Measurements from ENCODE around the gene NDUFV1.
"Not testable (repeated sequence)": the region's sequence is repeated elsewhere in the genome, so short reads cannot be mapped to it uniquely, and the experiment has no call there.

Gene NDUFV1

DNA sequence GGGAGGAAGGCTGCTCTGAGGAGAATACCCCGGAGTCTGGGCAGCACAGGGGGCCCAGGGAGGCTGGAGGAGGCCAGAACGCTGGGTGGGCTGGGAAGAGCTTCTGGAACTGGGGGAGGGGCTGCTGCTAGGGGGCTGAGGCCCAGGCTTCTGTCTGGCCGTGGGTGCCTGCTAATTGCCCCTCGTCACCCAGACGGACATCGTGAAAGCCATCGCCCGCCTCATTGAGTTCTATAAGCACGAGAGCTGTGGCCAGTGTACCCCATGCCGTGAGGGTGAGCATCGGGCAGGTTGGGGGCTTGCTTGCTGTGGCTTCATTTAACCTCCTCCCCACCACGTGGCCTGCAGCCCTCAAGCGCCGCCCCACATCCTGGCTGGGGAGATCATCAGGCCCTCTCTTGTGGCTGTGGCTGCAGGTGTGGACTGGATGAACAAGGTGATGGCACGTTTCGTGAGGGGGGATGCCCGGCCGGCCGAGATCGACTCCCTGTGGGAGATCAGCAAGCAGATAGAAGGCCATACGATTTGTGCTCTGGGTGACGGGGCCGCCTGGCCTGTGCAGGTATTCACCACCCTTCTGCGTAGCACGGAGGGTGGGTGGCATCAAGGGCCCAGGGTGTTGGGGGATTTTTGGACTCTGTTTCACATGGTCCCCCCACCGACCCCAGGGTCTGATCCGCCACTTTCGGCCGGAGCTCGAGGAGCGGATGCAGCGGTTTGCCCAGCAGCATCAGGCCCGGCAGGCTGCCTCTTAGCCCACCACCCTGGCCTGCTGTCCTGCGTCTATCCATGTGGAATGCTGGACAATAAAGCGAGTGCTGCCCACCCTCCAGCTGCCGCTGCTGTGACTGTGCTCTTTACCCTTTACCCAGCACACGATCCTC, 5.2 kb downstream of the NDUFV1 start:
- no peak for DNase-seq

GRCh38 chr11:67612751-67613150, 6.0 kb downstream of the NDUFV1 start:
- no peak for DNase-seq

DNA sequence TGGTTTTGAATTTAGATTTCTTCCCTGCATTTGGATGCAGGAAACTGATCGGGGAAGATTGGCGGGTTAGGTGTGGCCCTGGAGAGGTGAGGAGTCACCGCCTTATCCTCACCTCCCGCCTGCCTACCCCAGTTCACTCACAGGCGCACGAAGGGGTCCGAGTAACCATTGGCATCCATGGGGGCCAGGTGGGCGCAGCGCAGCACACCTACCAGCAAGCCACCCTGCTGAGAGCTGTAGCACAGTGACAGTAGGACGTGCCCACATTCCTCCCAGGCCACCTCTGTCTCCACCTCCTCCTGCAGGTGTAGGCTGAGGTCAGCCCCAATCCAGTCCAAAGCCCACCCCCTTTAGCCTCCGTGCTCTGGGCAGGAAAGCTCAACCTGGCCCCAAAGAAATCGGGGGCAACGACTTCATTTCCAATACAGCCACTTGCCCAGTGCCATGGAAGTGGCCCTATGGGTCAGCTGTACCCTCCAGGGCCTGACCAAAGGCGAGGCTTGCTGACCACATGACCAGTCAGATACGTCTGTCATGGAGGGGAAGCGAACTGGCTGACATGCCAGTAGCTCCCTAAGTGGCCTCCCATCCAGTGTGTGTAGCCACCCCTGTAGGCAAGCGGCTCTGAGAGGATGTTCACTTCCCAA, 6.7 kb downstream of the NDUFV1 start:
- no peak for DNase-seq

DNA sequence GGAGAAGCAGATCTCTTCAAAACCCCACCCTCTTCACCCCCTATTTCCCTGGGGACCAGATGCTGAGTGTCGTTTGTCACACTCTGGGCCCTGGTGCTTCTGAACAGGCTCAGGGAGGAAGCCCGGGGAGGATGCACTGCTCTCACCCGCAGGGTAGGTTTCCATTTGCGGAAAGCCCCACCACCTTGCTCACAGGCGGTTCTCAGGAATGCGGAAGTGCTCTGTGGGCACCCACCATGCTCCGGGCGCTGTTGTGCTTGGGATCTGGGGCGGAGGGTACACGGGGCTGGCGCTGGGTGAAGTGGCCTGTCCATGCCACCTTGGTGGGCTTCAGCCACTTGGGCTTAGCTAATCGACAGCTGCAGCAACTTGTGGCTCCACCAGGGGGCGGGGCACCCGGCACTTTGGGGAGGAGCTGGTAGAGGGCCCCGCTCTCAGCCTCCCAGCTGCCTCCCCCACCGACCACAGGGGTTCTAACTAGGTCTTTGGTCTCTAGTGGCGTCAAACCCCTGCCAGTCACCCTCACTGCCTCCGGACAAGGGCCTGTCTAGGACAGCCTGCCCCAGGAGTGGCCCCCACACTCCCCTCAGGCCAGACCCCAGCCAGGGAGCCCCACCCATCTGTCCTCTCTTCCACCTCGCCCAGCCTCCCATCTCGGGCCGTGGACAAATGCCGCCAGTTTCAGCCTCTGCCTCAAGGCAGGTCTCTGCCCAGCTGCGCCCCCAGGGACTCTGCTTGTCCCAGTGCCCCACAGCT, 7.4 kb downstream of the NDUFV1 start:
- no peak for DNase-seq

DNA sequence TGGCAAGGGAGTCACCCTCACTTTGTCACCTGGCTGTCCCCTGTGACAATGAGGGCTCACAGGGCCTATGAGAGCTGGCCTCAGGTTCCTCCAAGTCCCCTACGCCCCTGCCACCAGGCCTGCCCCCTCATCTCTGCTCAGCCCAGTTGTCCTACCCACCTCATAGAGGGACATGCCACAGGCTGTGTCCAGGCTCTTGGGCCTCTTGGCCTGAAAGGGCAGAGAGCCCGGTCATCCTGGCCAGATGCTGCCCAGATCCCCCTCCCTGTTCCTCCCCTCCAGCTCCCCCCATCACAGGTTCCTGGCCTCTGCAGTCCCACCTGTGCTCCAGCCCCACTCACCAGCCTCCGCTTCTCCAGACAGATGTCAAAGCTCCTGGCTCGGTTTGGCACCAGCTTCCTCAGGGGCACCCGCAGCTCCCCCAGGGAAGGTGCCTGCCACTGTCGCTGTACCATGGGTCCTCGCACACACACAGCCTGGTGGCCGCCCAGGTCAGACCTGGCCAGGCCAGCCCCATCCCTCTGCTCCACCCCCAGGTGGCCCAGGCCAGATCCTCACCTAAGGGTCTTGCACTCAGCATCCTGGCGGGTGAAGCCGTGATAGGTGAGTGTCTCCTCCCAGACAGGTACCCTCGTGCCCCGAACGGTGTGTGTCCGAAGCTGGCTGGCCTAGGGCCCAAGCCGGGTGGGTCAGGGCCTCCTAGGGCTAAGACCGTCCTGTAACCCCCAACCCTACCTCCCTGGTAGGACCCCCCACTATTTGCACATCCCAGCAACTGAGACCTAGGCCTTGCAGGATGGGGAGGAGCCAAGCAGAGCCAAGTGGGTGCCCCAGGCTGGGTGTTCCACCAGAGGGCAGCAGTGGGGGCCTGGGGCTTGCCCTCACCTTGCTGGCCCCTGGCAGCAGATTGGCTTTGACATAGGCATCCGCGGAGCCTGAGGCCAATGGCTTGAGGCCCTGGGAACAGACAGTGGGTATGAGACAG, 8.3 kb downstream of the NDUFV1 start:
- peak; percentile 25 for DNase-seq

- no peak for DNase-seq
These were observed 9.1 kb downstream of the NDUFV1 start for GRCh38 chr11:67615728-67616430.

DNA sequence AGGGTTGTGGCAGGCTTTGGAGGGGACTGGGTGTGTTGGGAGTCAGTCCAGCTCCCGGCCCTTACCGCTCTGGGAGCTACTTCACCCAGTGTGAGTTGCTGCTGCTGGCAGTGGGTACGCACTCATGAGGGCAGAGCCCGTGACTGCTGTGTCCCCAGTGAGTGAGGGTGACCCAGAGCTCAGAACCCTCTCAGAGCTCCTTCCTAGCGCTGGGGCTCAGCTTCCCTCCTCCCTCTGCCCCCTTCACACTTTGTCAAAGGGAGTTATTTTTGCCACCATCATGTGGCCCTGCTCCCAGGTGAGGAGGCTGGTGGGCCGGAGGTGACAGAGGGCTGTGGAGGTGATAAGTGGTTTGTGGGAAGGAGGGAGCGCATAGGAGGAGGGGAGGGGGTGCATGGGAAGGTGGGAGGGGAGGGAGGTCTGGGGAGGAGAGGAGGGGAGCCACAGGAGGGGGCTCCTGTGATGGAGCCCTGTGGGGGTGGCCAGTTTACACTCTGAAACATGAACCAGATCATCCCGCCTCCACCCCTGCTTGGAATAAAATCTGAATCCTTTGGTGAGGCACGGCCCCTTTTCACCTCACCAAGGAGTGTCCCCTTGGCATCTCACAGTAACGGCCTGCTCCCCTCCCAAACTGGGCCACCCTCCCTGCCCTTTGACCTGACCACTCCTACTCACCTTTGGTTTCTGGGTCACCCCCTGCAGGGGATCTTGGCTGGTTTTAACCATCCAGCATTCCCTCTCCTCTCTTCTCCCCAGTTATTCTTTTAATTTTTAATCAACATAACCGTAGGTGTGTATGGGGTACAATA, 9.9 kb downstream of the NDUFV1 start:
- DNase-seq = no peak

GRCh38 chr11:67617243-67617953, 10.7 kb downstream of the NDUFV1 start:
- no peak for DNase-seq

DNA sequence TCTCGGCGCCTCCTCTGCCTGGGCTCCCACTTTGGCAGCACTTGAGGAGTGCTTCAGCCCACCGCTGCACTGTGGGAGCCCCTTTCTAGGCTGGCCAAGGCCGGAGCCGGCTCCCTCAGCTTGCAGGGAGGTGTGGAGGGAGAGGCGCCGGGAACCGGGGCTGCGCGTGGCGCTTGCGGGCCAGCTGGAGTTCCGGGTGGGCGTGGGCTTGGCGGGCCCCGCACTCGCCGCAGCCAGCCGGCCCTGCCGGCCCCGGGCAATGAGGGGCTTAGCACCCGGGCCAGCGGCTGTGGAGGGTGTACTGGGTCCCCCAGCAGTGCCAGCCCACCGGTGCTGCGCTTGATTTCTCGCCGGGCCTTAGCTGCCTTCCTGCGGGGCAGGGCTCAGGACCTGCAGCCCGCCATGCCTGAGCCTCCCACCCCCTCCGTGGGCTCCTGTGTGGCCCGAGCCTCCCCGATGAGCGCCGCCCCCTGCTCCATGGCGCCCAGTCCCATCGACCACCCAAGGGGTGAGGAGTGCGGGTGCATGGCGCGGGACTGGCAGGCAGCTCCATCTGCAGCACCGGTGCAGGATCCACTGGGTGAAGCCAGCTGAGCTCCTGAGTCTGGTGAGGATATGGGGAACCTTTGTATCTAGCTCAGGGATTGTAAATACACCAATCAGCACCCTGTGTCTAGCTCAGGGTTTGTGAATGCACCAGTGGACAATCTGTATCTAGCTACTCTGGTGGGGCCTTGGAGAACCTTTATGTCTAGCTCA, 12.3 kb downstream of the NDUFV1 start:
- DNase-seq = not testable (repeated sequence)

DNA sequence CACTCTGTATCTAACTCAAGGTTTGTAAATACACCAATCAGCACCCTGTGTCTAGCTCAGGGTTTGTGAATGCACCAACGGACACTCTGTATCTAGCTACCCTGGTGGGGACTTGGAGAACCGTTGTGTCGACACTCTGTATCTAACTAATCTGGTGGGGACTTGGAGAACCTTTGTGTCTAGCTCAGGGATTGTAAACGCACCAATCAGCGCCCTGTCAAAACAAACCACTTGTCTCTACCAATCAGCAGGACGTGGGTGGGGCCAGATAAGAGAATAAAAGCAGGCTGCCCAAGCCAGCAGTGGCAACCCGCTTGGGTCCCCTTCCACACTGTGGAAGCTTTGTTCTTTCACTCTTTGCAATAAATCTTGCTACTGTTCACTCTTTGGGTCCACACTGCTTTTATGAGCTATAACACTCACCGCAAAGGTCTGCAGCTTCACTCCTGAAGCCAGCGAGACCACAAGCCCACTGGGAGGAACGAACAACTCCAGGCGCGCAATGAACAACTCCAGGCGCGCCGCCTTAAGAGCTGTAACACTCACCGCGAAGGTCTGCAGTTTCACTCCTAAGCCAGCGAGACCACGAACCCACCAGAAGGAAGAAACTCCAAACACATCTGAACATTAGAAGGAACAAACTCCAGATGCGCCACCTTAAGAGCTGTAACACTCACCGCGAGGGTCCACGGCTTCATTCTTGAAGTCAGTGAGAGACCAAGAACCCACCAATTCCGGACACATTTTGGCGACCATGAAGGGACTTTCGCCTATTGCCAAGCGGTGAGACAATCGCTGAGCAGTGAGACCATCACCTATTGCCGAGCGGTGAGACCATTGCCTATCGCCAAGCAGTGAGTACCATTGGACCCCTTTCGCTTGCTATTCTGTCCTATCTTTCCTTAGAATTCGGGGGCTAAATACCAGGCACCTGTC, 13.2 kb downstream of the NDUFV1 start:
- not testable (repeated sequence) for DNase-seq

- not testable (repeated sequence) for DNase-seq
These were observed 13.9 kb downstream of the NDUFV1 start for GRCh38 chr11:67620621-67621020.

GRCh38 chr11:67621928-67622327, 15.2 kb downstream of the NDUFV1 start:
- not testable (repeated sequence) for DNase-seq

- not testable (repeated sequence) for DNase-seq
These were observed 16.2 kb downstream of the NDUFV1 start for GRCh38 chr11:67622905-67623304.

DNA sequence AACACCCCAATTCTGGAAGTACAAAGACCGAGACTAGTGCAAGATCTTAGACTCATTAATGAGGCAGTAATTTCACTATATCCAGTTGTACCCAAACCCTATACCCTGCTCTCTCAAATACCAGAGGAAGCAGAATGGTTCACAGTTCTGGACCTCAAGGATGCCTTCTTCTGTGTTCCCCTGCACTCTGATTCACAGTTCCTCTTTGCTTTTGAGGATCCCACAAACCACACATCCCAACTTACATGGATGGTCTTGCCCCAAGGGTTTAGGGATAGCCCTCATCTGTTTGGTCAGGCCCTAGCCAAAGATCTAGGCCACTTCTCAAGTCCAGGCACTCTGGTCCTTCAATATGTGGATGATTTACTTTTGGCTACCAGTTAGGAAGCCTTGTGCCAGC, 17.1 kb downstream of the NDUFV1 start:
- not testable (repeated sequence) for DNase-seq

DNA sequence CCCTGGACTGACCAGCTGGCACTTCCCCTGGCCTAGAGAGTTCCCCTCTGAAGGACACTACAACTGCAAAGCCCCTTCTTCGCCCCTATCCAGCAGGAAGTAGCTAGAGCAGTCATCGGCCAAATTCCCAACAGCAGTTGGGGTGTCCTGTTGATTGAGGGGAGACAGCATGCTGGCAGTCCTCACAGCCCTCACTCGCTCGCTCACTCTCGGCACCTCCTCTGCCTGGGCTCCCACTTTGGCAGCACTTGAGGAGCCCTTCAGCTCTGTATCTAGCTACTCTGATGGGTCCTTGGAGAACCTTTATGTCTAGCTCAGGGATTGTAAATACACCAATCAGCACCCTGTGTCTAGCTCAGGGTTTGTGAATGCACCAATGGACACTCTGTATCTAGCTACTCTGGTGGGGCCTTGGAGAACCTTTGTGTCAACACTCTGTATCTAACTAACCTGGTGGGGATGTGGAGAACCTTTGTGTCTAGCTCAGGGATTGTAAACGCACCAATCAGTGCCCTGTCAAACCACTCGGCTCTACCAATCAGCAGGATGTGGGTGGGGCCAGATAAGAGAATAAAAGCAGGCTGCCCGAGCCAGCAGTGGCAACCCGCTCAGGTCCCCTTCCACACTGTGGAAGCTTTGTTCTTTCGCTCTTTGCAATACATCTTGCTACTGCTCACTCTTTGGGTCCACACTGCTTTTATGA, 19.5 kb downstream of the NDUFV1 start:
- DNase-seq = not testable (repeated sequence)

GRCh38 chr11:67626970-67627369, 20.2 kb downstream of the NDUFV1 start:
- no peak for DNase-seq

DNA sequence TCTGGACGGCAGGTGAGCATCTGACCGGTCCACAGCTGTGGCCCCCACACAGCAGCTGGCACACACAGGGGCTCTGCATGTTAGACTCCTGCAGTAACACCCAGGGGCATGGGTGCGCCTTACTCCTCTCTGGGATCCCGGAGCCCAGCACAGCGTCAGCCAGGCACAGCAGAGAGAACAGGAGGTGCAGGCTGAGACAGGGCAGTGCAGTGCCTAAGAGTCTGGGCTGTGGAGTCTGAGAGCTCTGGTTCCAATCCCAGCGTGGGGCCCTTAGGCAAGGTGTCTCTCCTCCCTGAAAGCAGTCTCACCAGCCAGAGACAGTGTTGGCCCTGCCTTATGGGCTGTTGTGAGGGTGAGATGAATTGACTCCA, 20.7 kb downstream of the NDUFV1 start:
- DNase-seq = no peak
